COR-L47 (cell line): ENCODE data around the gene ADGRL1.
"Not testable (repeated sequence)": the region's sequence is repeated elsewhere in the genome, so short reads cannot be mapped to it uniquely, and the experiment has no call there.

Experiments
- DNase-seq: peaks from one replicate; lab custom pipeline; 2025; lab: John Stamatoyannopoulos, UW

The ADGRL1 gene

DNA sequence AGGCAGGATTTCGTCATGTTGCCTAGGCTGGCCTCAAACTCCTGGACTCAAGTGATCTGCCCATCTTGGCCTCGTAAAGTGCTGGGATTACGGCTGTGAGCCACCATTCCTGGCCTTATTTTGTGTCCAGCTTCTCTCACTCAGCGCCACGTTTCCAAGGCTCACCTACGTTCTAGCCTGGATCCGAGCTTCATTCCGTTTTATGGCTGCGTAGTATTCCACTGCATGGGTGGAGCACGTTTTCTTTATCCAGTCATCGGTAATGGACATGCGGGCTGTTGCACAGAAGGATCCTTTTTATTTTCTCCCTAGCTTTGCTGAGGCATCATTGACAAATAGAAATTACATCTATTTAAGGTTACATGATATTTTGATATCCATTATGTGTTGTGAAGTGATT is 16.6 kb downstream of the ADGRL1 start:
- no peak for DNase-seq

DNA sequence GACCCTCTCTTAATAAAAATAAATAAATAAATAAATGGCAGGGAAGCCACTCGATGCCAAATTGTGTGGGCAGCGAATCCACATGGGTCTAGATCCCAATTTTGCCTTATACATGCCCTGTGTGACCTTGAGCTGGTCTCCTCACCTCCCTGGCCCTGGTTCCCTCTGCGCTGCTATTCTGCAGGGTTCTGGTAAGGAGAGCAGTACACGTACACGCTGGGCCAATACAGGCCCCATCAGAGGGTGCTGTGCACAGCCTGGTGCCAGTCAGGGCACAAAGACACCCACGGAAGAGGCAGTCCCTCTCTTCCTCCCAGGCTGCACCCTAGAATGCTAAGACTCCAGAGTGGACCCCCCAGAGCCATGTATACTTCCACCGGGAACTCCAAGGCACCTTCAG is 17.9 kb downstream of the ADGRL1 start:
- not testable (repeated sequence) for DNase-seq

DNA sequence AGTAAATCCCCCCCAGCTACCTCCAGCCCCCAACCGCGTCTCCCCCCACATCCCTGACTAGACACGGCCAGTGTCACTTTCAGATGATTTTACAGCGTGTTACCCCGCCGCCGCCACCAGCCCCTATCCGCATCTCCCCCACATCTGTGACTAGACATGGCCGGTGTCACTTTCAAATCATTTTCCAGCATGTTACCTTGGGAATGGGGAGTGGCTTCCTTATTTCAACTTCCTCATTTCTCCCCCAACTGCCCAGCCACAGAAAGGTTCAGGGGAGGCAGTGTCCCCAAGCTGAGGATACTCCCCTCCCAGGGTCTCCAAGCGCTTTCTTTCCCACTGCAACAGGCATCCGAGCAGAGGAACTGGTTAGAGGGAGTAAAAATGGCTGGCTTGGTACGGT is 18.4 kb downstream of the ADGRL1 start:
- no peak for DNase-seq

DNA sequence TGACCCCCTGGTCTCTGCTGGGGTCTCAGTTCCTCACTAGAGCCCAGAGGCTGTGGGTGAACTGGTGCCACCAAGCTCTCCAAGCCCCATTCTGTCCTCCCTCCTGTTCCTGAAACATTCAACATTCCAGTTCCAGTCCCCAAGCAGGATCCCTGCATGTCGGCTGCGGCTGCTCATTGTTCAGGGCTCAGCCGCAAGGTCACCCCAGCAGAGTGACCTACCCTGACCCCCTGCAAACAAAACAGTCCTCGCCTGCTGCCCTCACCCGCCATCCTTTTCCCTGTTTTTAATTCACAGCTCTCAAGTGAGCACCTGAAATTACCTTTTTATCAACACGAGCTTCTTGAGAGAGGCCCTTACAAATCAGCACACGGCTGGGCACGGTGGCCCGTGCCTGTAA is 19.3 kb downstream of the ADGRL1 start:
- DNase-seq = not testable (repeated sequence)

DNA sequence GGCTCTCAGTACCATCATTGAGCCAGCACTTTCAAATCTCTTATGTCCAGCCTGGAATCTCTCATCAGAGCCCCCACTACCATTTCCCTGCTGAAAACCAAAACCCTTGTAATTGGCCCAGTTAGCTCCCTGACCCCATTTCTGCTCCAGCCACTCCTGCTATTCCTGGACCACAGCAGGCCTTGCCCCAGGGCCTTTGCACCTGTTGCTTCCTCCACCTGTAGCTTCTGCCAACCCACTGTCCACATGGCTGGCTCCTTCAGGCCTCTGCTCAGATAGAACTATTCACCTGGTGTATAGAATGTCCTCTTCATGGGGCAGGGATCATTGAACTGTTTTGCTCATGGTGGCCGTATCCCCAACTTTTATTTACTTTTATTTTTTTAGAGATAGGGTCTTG is 20.3 kb downstream of the ADGRL1 start:
- not testable (repeated sequence) for DNase-seq

DNA sequence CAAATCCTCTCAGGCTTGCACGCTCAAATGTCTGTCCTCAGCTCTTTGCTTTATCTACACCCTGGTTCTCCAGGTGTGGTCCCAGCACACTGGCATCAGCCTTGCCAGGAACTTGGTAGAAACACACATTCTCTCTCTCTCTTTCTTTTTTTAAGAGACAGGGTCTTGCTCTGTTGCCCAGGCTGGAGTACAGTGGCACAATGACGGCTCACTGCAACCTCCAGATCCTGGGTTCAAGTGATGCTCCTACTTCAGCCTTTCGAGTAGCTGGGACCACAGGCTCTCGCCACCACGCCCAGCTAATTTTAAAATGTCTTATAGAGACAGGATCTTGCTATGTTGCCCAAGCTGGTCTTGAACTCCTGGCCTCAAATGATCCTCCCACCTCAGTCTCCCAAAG is 20.8 kb downstream of the ADGRL1 start:
- no peak for DNase-seq

DNA sequence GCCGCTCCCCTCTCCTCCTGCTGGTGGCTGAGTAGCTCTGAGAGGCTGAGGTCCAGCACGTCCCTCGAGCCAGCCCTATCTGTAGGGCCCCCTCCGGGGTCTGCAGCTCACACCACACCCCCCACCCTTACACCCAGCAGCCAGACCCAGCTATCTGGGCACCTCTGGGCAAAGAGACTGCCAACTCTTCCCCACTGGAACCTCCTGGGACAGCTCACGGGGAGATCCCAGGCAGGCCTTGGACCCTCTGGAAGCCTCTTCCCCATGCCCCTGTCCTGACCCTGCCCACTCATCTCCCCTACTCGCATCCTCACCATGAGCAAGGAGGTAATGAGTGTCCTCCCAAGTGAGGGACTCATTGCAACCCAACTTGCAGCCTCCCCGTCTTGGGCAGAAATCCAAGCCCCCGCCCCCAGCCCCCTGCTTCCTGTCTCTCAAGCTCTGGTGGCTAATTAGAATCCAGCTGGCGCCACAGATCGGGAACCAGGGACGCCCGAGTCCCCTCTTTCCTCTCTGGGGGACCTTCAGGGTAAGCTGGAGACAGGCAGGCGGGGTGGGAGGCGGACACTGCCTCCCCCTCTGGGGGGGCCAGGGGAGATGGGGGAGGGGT is 22.1 kb downstream of the ADGRL1 start:
- no peak for DNase-seq

DNA sequence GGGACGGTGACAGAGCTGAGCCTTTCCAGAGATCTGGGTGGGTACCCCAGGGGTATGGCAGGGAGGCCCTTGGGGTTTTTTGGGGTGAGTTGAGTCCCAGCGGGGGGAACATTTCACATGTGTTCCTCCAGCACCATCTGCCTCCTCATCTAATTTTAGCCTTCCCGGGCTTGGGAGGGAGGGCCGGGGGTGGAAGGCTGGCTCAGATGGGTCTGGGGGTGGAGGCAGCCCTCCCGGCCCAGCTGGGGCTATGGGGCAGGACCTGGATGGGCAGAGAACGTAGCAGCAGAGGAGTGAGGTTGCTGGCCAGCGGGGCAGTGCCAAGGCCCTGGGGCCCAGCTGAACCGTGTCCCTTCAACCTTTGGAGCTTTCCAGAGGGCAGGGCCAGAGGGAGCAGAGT is 23.5 kb downstream of the ADGRL1 start:
- no peak for DNase-seq

DNA sequence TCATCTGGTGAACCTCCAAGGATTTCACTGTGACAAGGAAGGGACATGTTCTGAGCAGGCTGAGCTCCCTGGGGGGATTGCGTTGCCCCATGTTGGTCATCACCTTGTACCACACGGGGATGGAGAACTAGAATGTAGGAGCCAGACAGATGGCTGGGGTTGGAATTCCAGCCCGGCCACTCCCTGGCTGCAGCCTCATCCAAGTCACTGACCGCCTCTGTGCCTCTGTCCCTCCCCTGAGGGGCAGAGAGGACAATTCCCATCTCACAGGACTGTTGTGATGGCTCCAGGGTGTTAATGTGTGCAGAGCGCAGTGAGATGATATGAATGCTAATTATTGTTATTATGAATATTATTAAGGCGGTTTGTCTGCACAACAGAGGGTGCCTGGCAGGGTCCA is 24.1 kb downstream of the ADGRL1 start:
- DNase-seq = no peak

DNA sequence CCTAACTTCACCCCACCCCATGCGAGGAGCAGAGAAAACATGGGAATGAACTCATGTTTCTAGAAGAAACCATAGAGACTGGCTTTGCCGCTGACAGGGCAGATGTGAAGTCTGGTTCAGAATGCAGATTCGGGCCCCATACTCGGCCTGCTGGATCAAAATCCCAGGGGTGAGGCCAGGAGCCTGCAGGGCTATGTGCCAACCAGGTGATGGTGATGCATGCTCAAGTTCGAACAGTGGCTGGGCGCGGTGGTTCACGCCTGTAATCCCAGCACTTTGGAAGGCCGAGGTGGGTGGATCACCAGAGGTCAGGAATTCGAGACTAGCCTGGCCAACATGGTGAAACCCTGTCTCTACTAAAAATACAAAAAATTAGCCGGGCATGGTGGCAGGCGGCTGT is 24.8 kb downstream of the ADGRL1 start:
- not testable (repeated sequence) for DNase-seq

DNA sequence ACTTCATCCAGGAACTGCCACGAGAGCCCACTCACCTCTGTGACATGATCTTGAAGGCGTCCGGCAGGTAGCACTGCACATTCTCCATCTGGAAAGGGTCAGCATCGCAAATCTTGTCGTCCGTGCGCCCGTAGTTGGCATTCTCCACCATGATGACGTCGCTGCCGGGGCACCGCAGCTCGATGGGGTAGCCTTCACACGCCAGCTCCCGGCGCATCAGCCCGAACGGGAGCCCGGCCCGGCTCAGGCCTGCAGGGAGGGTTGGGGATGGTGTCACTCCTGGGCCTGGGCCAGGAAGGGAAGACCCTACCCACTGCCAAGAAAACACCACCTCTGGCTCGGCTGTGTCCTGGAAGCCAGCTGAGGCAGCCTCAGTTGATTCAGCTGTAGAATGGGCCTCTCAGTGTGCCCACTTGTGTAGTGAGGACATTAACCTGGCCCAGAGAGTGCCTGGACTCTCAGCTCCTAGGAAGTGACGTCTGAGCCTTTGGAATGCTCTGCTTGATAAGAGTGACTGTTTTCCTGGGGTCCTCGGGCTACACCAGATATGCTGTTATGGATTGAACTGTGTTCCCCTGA is 28.4 kb downstream of the ADGRL1 start:
- DNase-seq = no peak

DNA sequence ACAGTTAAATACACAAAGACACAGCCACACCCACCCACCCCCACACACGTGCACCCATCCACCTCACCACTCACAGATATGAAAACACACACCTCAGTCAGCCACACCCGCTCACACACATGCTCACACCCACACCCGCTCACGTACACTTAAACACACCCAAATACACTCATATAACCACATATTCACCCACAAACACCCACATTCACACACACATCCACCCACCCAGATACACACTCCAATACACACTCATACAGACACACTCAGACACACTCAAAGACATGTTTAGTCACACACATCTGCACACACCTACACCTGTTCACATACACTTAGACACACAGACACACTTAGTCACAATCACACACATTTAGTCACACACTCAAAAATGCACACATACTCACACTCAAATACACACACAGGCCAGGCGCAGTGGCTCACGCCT is 30.6 kb downstream of the ADGRL1 start:
- DNase-seq = no peak

DNA sequence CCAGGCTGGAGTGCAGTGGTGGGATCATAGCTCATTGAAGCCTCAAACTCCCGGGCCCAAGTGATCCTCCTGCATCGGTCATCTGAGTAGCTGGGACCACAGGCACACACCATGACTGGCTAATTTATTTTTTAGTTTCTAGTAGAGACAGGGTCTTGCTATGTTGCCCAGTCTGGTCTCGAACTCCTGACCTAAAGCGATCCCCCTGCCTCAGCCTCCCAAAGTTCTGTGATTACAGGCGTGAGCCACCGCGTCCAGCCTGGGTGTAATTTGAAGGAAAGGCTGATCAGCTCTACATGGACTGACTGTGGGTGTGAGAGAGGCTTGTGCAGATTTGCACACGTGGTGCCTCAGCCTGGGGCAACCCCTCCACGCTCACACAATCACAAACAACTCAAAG is 31.1 kb downstream of the ADGRL1 start:
- no peak for DNase-seq

DNA sequence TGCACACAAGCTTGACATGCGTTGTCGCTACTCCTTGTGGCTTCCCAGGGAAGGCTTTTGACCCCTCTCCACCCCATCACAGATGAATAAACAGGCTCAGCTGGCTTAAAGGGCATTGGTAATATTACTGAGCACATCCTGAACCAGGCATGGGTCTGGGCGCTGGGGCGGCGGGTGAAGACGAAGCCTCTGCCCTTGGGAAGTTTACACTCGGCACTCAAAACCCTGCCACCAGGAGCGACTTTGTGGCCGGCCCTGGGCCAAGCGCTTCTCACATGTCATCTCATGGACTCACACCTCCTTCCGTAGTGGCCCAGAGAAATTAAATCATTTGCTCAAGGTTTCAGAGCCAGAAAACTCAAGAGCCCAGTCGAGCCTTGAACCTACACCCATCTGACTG is 37.0 kb downstream of the ADGRL1 start:
- no peak for DNase-seq

DNA sequence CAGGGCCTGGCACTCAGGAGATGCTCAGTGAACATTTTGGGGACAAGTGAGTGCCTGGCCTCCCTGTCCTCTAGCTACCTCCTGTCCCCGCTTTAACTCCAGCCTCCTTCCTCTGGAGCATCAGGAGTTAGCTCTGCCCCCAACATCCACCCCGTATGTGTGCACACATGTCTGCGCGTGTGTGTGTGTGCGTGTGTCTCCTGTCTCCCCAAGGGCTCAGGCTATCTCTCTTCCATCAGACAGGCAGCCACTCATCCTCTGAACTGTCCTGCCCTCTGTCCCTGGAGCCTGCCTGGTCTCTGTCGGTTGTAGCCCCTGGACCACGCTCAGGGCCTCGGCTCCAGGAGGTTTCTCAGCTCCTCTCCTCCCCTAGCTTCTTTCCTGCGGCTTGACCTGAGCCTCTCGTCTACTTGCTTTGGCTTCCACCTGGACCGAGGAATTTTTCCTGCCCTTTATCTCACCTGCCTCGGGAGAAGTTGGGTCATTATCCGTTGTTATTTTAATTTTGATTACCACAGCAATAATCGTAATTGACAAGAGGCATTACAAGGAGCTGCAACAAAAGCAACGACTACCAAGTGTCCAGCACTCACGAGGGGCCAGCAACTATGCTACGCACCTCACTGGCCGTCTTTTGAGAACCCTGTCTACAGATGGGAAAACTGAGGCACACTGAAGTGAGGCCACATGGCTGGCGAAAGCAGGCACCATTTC is 37.6 kb downstream of the ADGRL1 start:
- DNase-seq = no peak

DNA sequence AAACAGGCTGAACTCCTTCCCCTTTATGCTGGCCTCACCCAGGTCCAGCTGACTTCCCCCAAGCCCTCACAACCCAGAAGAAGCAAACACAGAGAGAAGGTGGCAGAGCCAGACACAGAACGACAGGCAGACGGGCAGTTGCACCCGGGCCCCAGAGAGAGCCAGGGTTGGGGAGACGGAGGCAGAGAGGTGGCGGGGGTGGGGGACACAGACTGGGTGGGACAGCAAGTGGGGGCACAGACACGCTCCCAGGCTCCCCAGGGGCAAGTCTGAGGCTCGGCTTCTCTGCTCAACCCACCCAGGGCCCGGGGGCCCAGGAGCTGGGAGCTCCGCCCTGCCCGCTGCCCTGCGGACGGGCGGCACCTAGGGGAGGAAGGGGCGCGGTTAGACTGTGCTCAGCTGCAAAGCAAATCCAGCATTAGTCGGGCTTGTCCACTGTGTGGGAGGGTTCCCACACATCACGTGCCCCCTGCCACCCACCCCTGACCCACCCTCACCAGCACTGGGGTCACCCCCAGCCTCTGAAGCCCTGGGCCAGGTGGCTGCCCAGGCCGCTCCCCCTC is 38.3 kb downstream of the ADGRL1 start:
- no peak for DNase-seq

DNA sequence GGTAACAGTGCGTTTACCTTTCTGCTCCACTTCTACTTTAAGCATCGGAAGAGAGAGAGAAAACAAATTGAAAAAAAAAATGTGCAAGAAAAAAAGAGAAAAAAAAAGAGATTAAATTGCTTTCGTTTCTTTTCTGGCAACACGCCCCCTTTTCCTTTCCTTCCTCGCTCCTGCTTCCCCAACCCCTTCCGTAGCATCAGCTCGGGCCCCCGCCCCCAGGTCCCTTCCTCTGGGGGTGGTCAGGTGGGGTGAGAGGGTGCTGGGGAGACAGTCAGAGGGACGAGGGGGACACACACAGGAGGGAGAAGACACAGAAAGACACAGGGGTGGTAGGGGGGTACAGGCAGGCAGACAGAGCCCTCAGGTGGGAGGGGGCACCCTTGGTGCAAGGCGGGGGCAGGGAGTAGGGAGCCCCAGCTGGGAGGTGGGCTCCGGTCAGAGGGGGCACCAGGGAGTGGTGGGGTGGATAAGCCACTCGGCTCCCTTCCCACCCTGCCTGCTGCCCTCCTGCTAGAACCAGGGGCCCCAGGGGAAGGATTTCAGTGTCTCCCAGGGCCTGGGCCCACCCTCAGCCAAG is 38.9 kb downstream of the ADGRL1 start:
- no peak for DNase-seq

DNA sequence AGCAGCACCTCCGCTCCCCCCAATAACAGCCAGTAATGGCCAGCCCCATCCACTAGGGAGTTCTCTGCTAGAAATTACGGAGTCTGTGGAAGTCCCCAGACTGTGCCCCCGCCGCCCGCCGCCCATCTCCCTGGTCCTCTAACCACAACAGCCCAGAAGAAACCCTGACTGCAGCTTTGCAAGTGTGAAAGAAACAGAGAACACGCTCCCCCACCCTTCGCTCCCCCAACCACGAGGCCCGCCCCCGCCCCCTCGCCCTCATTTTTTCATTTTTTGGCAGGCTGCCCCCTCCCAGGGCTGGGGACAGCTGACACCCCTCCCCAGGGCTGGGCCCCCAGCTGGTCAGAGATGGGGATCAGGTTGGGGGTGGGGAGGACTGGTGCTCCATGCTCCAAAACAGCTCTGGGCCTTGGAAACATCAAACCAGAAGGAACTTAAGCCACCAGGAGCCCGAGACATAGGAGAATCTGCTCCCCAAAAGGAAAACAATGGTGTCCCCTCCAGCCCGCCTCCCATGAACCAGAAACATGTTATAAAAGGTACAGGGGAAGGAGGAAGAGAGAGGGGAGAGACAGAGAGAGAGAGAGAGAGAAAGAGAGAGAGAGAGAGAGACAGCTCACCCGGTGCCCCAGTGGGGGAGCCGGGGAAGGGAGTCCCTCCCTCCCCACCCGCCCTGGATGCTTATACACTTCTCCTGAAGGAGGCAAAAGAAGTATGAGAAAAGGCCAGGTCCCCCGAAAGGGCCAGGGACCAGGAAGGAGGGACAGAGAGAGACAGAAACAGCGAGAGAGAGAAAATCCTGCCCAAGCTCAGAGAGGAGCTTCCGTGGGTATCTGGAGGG is 39.8 kb downstream of the ADGRL1 start:
- no peak for DNase-seq

DNA sequence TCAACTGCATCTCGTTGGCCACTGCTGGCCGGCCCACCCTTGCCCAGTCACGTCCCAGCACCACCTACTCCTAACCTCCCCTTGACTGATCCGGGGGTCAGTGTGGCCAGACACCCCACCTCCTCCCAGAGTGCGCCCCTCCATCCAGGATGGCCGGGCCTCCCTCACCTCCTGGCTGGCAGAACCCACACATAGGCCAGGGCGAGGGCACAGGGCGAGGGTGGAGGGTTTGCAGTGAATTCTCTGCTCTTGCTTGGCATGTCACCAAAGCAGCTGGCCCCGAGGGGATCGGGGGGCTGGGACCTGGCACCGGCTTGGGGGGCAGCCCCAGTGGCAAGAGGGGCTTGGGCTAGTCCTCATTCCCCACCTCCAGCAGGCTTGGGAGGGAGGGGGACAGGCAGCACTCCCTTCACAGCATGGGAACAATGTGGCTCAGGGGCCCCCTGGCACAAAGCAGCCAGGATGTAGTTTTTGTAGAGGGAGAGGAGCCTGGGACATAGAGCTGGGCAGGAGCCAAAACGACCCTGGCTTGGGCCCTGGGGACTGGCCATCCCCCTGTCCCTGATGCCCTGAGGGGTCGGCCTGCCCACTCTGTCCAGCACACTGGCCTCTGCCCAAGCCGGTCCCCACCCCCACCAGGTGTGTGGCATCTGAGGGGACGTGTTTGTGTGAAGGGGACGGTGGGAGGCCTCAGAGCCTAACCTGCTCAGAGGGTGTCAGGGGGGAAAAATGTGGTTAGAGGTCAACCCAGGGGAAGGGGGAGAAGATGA is 41.1 kb downstream of the ADGRL1 start:
- no peak for DNase-seq

DNA sequence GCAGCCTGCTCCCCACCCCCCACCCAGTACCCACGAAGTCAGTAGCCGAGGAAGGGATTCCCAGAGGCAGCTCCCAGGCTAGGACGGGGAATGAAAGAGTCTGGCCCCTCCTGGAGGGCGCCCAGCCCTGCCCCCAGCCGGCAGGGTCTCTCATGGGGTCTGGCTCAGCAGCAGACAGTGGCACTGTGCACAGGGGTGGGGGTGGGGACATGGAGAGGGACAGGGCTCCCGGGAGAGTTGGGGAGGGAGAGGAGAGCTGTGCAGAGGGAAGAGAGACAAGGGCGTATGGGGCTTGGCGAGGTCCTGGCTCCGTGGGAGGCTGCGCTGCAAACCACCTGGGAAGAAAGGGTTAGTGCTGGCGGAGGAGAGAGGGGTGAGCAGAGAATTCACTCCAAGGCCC is 41.9 kb downstream of the ADGRL1 start:
- no peak for DNase-seq

DNA sequence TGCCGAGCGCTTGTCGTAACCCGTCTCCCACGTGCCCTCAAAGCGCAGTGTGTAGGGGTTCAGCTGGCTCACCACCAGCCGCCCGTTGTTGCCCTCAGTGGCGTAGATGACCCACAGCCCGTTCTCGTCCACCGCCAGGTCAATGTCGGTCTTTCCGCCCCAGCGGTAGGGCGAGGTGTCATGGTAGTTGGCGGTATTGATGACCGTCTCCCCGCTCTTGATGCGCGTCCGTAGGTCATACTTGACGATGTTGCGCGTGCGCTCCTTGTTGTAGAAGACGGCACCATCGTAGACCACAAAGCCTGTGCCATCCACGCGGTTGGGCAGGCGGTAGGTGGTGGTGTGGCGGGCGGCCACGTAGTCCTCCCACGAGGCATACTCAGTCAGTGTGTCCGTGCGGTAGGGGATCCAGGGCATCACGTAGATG is 43.1 kb downstream of the ADGRL1 start:
- DNase-seq = no peak
